Activated naive CD8-positive, alpha-beta T cell treated with anti-CD3 and anti-CD28 coated beads, Interleukin-2, amount 50 U/mL, for 16 hours (primary cell): ENCODE results near the gene CYP19A1.
"Not testable (repeated sequence)": the region's sequence is repeated elsewhere in the genome, so short reads cannot be mapped to it uniquely, and the experiment has no call there.

ENCODE experiments used
- DNase-seq: peaks from one replicate; pipeline ENCODE4 v3.0.0-alpha.2; 2020; ENCODE audit warnings: low read depth, low spot score

The CYP19A1 gene

GRCh38 chr15:51263116-51263515, 75.3 kb downstream of the CYP19A1 start:
- no peak for DNase-seq

GRCh38 chr15:51262463-51262862, 75.9 kb downstream of the CYP19A1 start:
- no peak for DNase-seq

- DNase-seq = not testable (repeated sequence)
Observed at GRCh38 chr15:51261113-51261512, 77.3 kb downstream of the CYP19A1 start.

- no peak for DNase-seq
Observed at GRCh38 chr15:51260202-51260601, 78.2 kb downstream of the CYP19A1 start.

- no peak for DNase-seq
Observed at GRCh38 chr15:51255533-51255932, 82.9 kb downstream of the CYP19A1 start.

- no peak for DNase-seq
Observed at GRCh38 chr15:51253366-51253765, 85.0 kb downstream of the CYP19A1 start.

GRCh38 chr15:51252671-51253070, 85.7 kb downstream of the CYP19A1 start:
- DNase-seq = no peak

GRCh38 chr15:51251556-51251955, 86.8 kb downstream of the CYP19A1 start:
- no peak for DNase-seq

GRCh38 chr15:51250217-51251011, 88.0 kb downstream of the CYP19A1 start:
- no peak for DNase-seq

GRCh38 chr15:51245628-51246027, 92.8 kb downstream of the CYP19A1 start:
- DNase-seq = no peak

GRCh38 chr15:51244423-51244869, 94.0 kb downstream of the CYP19A1 start:
- DNase-seq = no peak

- no peak for DNase-seq
Observed at GRCh38 chr15:51243774-51244173, 94.6 kb downstream of the CYP19A1 start.

- no peak for DNase-seq
Observed at GRCh38 chr15:51240066-51240465, 98.3 kb downstream of the CYP19A1 start.

- DNase-seq = no peak
Observed at GRCh38 chr15:51237816-51238215, 100.6 kb downstream of the CYP19A1 start.

GRCh38 chr15:51234176-51234927, 104.0 kb downstream of the CYP19A1 start:
- no peak for DNase-seq

GRCh38 chr15:51232581-51232980, 105.8 kb downstream of the CYP19A1 start:
- no peak for DNase-seq

- DNase-seq = no peak
Observed at GRCh38 chr15:51229907-51230330, 108.5 kb downstream of the CYP19A1 start.

GRCh38 chr15:51227940-51228732, 110.3 kb downstream of the CYP19A1 start:
- no peak for DNase-seq

- DNase-seq = no peak
Observed at GRCh38 chr15:51226576-51227210, 111.7 kb downstream of the CYP19A1 start.

- no peak for DNase-seq
Observed at GRCh38 chr15:51224428-51224827, 114.0 kb downstream of the CYP19A1 start.

GRCh38 chr15:51223771-51224229, 114.6 kb downstream of the CYP19A1 start:
- no peak for DNase-seq
